GM12864 (cell line): ENCODE measurements around the gene CD9.
"Not testable (repeated sequence)": the region's sequence is repeated elsewhere in the genome, so short reads cannot be mapped to it uniquely, and the experiment has no call there.

Experiments
- DNase-seq: peaks from one replicate; pipeline ENCODE4 v3.0.0-alpha.2; 2011; ENCODE audit warnings: low read depth
- H3K4me3 ChIP-seq: 2 replicates; pipeline ENCODE4 v1.5.1; 2011; ENCODE audit warnings: mild to moderate bottlenecking, low read depth, low read length, control low read depth
- TF ChIP-seq, protein P1 (sequence below): IDR thresholded peaks from 2 replicates; pipeline ENCODE4 v1.5.1; 2011; ENCODE audit warnings: low read depth, mild to moderate bottlenecking, moderate library complexity, low read length, control low read depth, inconsistent platforms; ENCODE audit errors: missing control alignments

The CD9 gene, protein sequence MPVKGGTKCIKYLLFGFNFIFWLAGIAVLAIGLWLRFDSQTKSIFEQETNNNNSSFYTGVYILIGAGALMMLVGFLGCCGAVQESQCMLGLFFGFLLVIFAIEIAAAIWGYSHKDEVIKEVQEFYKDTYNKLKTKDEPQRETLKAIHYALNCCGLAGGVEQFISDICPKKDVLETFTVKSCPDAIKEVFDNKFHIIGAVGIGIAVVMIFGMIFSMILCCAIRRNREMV

GRCh38 chr12:6200256-6201212 lies at the start of gene CD9:
TSS of gene CD9 (plus strand) at chr12:6200400. CDS start at chr12:6200500, 100 bp downstream.
- TF ChIP-seq, protein P1, sequence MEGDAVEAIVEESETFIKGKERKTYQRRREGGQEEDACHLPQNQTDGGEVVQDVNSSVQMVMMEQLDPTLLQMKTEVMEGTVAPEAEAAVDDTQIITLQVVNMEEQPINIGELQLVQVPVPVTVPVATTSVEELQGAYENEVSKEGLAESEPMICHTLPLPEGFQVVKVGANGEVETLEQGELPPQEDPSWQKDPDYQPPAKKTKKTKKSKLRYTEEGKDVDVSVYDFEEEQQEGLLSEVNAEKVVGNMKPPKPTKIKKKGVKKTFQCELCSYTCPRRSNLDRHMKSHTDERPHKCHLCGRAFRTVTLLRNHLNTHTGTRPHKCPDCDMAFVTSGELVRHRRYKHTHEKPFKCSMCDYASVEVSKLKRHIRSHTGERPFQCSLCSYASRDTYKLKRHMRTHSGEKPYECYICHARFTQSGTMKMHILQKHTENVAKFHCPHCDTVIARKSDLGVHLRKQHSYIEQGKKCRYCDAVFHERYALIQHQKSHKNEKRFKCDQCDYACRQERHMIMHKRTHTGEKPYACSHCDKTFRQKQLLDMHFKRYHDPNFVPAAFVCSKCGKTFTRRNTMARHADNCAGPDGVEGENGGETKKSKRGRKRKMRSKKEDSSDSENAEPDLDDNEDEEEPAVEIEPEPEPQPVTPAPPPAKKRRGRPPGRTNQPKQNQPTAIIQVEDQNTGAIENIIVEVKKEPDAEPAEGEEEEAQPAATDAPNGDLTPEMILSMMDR: no peak
- peak within 1 kb of the TSS; percentile 51 for H3K4me3 ChIP-seq
- DNase-seq: no peak

DNA sequence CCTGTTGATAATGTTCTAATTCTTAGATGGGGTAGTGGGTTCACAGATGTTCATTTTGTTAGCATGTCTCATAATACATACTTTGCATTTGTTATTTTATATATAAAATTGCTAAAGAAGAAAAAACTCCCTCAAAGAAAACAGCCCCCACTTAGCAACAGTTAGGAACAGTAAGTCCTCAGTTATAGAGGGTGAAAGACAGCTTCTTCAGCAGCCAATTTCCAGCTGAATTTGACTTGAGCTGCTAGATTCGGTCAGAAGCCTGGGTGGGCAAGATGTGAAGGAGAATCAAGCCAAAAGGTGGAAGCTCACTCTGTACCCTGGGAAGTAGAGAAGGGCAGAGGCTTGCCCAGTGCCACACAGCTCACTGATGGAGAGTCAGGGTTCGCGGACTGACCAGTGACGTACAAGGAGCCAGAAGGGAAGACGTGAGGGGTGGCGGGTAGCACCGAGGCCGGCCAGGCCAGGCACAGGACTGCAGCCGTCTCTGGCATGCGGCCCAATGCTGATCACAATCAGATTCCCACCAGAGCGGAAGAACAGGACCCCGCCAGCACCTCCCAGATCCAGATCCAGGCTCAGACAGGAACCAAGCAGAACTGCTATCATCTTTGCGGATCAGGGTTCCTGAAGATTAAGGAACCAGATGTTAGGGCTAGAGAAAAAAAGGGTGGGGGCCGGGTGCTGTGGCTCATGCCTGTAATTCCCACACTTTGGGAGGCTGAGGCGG lies 45.3 kb upstream of the CD9 start:
- TF ChIP-seq, protein P1: no peak
- no peak overlapping the region for H3K4me3 ChIP-seq
- no peak for DNase-seq

DNA sequence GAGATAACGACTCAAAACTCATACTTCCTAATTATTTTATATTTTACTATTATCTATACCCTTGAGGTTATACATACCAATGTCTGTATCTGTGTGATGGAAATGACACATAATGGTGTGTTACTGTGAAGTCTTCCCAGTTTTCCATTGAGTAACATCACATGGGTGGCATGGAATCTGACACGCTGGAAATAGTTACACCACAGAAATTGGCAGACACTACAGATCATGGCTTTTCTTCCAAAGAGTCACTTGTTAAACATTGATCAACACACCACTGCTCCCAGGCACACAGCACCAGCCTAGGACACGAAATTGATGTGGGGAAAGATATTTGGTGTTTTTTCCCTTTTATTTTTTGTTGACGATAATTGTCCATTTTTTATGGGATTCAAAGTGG lies 42.7 kb upstream of the CD9 start:
- DNase-seq: no peak
- TF ChIP-seq, protein P1: no peak
- no peak overlapping the region for H3K4me3 ChIP-seq

DNA sequence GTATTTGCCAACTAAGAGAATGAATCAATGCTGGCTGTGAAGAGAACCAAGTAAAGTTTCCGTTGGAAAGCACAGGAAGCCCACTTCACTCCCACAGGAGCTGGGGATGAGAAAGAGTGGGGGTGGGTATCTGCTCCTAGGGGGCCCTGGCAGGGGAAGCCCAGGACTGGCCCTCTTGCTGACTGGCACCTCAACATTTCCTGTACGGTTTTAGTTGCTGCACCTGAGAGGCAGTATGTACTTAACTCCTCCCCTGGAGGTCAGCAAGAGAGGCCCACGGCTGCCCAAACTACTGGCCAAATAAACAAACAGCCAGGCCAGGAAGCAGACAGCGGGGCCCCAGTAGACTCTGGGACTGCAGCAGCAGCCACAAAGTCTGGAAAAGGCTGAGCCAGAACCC lies 41.9 kb upstream of the CD9 start:
- TF ChIP-seq, protein P1: no peak
- no peak for DNase-seq
- no peak overlapping the region for H3K4me3 ChIP-seq

GRCh38 chr12:6158749-6159148 lies 41.5 kb upstream of the CD9 start:
- DNase-seq: no peak

GRCh38 chr12:6159166-6160011 lies 40.8 kb upstream of the CD9 start:
- H3K4me3 ChIP-seq, DNase-seq: not testable (repeated sequence)

More at GRCh38 chr12:6158749-6159148, 41.5 kb upstream of the CD9 start:
- H3K4me3 ChIP-seq: no peak overlapping the region
- TF ChIP-seq, protein P1: no peak

- H3K4me3 ChIP-seq, DNase-seq: not testable (repeated sequence)
Observed at GRCh38 chr12:6160049-6160649, 40.1 kb upstream of the CD9 start.
